ENCODE data around the gene POLR2L.

DNA sequence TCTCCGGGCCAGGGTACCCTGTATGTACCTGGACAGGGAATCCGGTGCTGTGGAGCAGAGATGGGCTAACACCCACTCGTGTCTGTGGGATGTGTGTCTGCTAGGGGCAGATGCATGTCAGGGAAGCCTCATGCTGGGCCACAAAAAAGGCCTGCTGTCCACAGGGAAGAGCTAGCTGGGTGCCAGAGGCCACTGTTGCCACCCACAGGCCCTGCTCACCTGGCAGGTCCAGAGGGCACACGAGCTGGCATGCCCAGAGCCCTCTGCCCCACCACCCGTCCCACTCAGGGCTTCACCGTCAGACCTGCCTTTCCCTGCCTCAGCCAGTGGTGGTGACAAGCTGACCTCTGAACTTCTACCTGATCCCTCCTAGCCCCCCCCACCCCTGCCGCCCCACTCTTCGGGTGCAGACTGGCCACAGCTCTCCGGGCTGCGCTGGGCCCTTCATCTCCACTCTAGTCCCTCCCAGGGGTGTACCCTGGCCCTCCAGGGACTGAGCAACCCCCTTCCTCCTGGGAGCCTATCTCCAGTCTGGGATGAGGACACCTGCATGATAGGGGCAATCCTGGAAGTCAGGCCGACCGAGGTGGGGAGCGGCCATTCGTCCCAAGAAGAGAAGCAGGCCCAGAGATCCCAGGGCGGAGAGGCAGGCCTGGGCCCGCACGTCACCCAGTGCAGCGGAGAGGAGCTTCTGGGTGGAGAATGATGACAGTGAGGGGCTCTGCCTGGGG, 45.6 kb downstream of the POLR2L start:
- TF ChIP-seq, protein P1, sequence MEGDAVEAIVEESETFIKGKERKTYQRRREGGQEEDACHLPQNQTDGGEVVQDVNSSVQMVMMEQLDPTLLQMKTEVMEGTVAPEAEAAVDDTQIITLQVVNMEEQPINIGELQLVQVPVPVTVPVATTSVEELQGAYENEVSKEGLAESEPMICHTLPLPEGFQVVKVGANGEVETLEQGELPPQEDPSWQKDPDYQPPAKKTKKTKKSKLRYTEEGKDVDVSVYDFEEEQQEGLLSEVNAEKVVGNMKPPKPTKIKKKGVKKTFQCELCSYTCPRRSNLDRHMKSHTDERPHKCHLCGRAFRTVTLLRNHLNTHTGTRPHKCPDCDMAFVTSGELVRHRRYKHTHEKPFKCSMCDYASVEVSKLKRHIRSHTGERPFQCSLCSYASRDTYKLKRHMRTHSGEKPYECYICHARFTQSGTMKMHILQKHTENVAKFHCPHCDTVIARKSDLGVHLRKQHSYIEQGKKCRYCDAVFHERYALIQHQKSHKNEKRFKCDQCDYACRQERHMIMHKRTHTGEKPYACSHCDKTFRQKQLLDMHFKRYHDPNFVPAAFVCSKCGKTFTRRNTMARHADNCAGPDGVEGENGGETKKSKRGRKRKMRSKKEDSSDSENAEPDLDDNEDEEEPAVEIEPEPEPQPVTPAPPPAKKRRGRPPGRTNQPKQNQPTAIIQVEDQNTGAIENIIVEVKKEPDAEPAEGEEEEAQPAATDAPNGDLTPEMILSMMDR (IDR thresholded peaks at IDR 0.05), result no peak
- no peak for TF ChIP-seq POLR2A (IDR thresholded peaks at IDR 0.05)

Data from adrenal gland (tissue), 5 donors.